Left ventricle myocardium inferior (tissue), 1 donor: ENCODE measurements around the gene ABLIM2. TPM values are rescaled to one million over a fixed set of nuclear protein-coding genes. Genes with fewer than 3 reads are reported as not detected.

Experiments
- DNase-seq: peaks from one replicate; pipeline ENCODE4 v3.0.0-alpha.2; 2020
- H3K27ac ChIP-seq: fragments of 200-600 bp; replicated peaks from 2 replicates; pipeline ENCODE4 v1.8.0; 2021
- H3K27me3 ChIP-seq: fragments of 200-600 bp; 2 replicates; pipeline ENCODE4 v1.8.0; 2021; ENCODE audit warnings: low read depth
- H3K36me3 ChIP-seq: fragments of 200-600 bp; 2 replicates; pipeline ENCODE4 v1.8.0; 2021
- H3K4me1 ChIP-seq: fragments of 200-600 bp; 2 replicates; pipeline ENCODE4 v1.8.0; 2021
- H3K4me3 ChIP-seq: fragments of 200-600 bp; 2 replicates; pipeline ENCODE4 v1.8.0; 2021; ENCODE audit warnings: mild to moderate bottlenecking, moderate library complexity
- H3K9me3 ChIP-seq: fragments of 200-600 bp; replicated peaks from 2 replicates; pipeline ENCODE4 v1.8.0; 2021
- CTCF ChIP-seq: fragments of 200-600 bp; IDR thresholded peaks from 2 replicates; pipeline ENCODE4 v1.8.0; 2021; ENCODE audit warnings: antibody characterized with exemption, mild to moderate bottlenecking, borderline replicate concordance
- intact Hi-C: fragments of 100-400 bp; cut with micrococcal nuclease; formaldehyde crosslinking; loops from one replicate; pipeline ENCODE4 v1.11.0; 2022
- total RNA-seq: library from RNA; stranded (reverse); fragmentation: NEBNext Ultra II Directional; extraction: Animal tissue kit (Norgen Biotek cat#: 25700); gene quantifications from one replicate; pipeline ENCODE4 v1.2.1, GENCODE V29; 2021
- donor health status: DM: no; HTN: yes; CAD: no; lungs with severe emphysema.

ABLIM2 gene
- total RNA-seq, 1 donor from 2014 or later, result 43.5 TPM

GRCh38 chr4:7992846-7993245, 165.8 kb downstream of the ABLIM2 start:
- no peak overlapping the region for H3K27ac ChIP-seq
- no peaks in the 10 kb centered on the region for H3K27me3 ChIP-seq
- H3K4me1 ChIP-seq, result no peaks in the 10 kb centered on the region
- intact Hi-C loops, result no loop called here
- H3K9me3 ChIP-seq, result peaks cover 17% of the 10 kb centered on the region
- DNase-seq, result no peak
- no peak for TF ChIP-seq CTCF
- peaks cover 6% of the 10 kb centered on the region for H3K36me3 ChIP-seq
- no peak overlapping the region for H3K4me3 ChIP-seq

GRCh38 chr4:7990807-7991459, 167.7 kb downstream of the ABLIM2 start:
- DNase-seq, result no peak
- H3K36me3 ChIP-seq, result peaks cover 6% of the 10 kb centered on the region
- H3K27ac ChIP-seq, result no peak overlapping the region
- H3K27me3 ChIP-seq, result no peaks in the 10 kb centered on the region
- H3K4me3 ChIP-seq, result no peak overlapping the region
- intact Hi-C loops, result no loop called here
- H3K4me1 ChIP-seq, result peaks cover 6% of the 10 kb centered on the region
- TF ChIP-seq CTCF, result no peak
- H3K9me3 ChIP-seq, result peaks cover 17% of the 10 kb centered on the region

- peaks cover 6% of the 10 kb centered on the region for H3K36me3 ChIP-seq
- H3K27me3 ChIP-seq, result no peaks in the 10 kb centered on the region
- H3K4me1 ChIP-seq, result peaks cover 9% of the 10 kb centered on the region
- H3K9me3 ChIP-seq, result peaks cover 13% of the 10 kb centered on the region
- no peak overlapping the region for H3K27ac ChIP-seq
- TF ChIP-seq CTCF, result no peak
- DNase-seq, result no peak
- H3K4me3 ChIP-seq, result no peak overlapping the region
- intact Hi-C loops, result no loop called here
Measured at GRCh38 chr4:7989654-7990053, 169.0 kb downstream of the ABLIM2 start.

GRCh38 chr4:7988437-7988836, 170.2 kb downstream of the ABLIM2 start:
- peaks cover 13% of the 10 kb centered on the region for H3K9me3 ChIP-seq
- H3K36me3 ChIP-seq, result peaks cover 6% of the 10 kb centered on the region
- H3K4me1 ChIP-seq, result peaks cover 9% of the 10 kb centered on the region
- intact Hi-C loops, result no loop called here
- no peak overlapping the region for H3K4me3 ChIP-seq
- TF ChIP-seq CTCF, result no peak
- H3K27me3 ChIP-seq, result no peaks in the 10 kb centered on the region
- H3K27ac ChIP-seq, result no peak overlapping the region
- DNase-seq, result no peak

- H3K9me3 ChIP-seq, result peaks cover 13% of the 10 kb centered on the region
- no peak overlapping the region for H3K27ac ChIP-seq
- H3K4me3 ChIP-seq, result no peak overlapping the region
- H3K36me3 ChIP-seq, result peaks cover 6% of the 10 kb centered on the region
- H3K27me3 ChIP-seq, result no peaks in the 10 kb centered on the region
- H3K4me1 ChIP-seq, result peaks cover 9% of the 10 kb centered on the region
- intact Hi-C loops, result loop anchor here (2.0 kb wide), 1 partner anchor 185 kb away; no protein-coding TSS in a partner anchor
- peak; percentile 60 for DNase-seq
- peak; percentile 90 for TF ChIP-seq CTCF
Measured at GRCh38 chr4:7987148-7987989, 171.2 kb downstream of the ABLIM2 start.
